HCT116 (cell line): ENCODE results near the gene UMAD1. TPM values are rescaled to one million over a fixed set of nuclear protein-coding genes. Genes with fewer than 3 reads are reported as not detected.

Experiments used
- ATAC-seq: fragments of 200-7000 bp; cut with Tn5 transposase; 2 replicates; pipeline ENCODE4 v1.9.1; 2020; ENCODE audit warnings: mild to moderate bottlenecking, moderate library complexity
- BruUV-seq: library from RNA; stranded (reverse); fragments of 400-500 nt; replicated peaks from 2 replicates; lab custom pipeline; 2021; lab: Mats Ljungman, UMichigan
- CTCF ChIA-PET: fragments of 300-600 bp; sonication (Branson Sonifier 250); formaldehyde crosslinking; loops from one replicate; lab custom pipeline; 2021; ENCODE audit warnings: antibody characterized with exemption; lab: Charles Lee
- POLR2A ChIA-PET: fragments of 300-600, 350-600 bp; sonication (Branson Sonifier 250); formaldehyde crosslinking; loops from one replicate; lab custom pipeline; 2021; ENCODE audit warnings: antibody characterized with exemption; lab: Charles Lee
- RAD21 ChIA-PET, 2 experiments: fragments of 300-600 bp; sonication (Branson Sonifier 250); formaldehyde crosslinking; loops; one replicate each; lab custom pipeline; 2023; ENCODE audit warnings: low total read pairs in 2 of 2; ENCODE audit not compliant: uncharacterized antibody in 2 of 2, unreplicated experiment in 2 of 2, low non-redundant PET in 1 of 2; lab: Charles Lee
- DNase-seq: peaks from one replicate; pipeline ENCODE4 v3.0.0-alpha.2; 2010; ENCODE audit warnings: low read depth, low spot score
- H2AFZ ChIP-seq: fragments of 200-600 bp; shearing (Covaris generic), sonication (generic); 2 replicates; pipeline ENCODE4 v1.6.1; 2017; ENCODE audit warnings: low read depth, mixed run types, mixed read lengths, antibody characterized with exemption, low read length; ENCODE audit not compliant: poor library complexity, severe bottlenecking
- H3K27ac ChIP-seq: 2 replicates; pipeline ENCODE4 v1.5.1; 2012; ENCODE audit warnings: low read depth, low read length
- H3K27me3 ChIP-seq: fragments of 200-600 bp; sonication (generic); 2 replicates; pipeline ENCODE4 v1.6.1; 2016; ENCODE audit warnings: mixed run types, low read length, mixed read lengths; ENCODE audit not compliant: insufficient read depth
- H3K36me3 ChIP-seq, 2 experiments: fragments of 200-500 bp in 1 of 2; fragments of 200-600 bp in 1 of 2; sonication (Bioruptor generic) in 1 of 2; sonication (generic) in 1 of 2; 2 replicates each; pipeline versions ENCODE4 v1.5.1 to v1.6.1; 2014 to 2016; ENCODE audit warnings: low read length in 2 of 2, inconsistent platforms in 1 of 2, mixed read lengths in 1 of 2, mixed run types in 1 of 2; ENCODE audit not compliant: insufficient read depth in 2 of 2, control insufficient read depth in 1 of 2
- H3K4me1 ChIP-seq, 2 experiments: fragments of 200-600 bp in 1 of 2; sonication (generic) in 1 of 2; 2 replicates each; pipeline versions ENCODE4 v1.5.1 to v1.6.1; 2012 to 2017; ENCODE audit warnings: low read length in 2 of 2, inconsistent platforms in 1 of 2, mild to moderate bottlenecking in 1 of 2, mixed read lengths in 1 of 2, mixed run types in 1 of 2, moderate library complexity in 1 of 2; ENCODE audit not compliant: insufficient read depth in 2 of 2, control insufficient read depth in 1 of 2
- H3K4me2 ChIP-seq: fragments of 200-600 bp; sonication (generic); 2 replicates; pipeline ENCODE4 v1.6.1; 2017; ENCODE audit warnings: mixed run types, low read length, mixed read lengths
- H3K4me3 ChIP-seq, 2 experiments: fragments of 200-600 bp in 1 of 2; sonication (generic) in 1 of 2; replicated peaks in 1 of 2; 2 replicates each; pipeline ENCODE4 v1.5.1; 2011 to 2016; ENCODE audit warnings: low read length in 2 of 2, control low read depth in 1 of 2, low read depth in 1 of 2, mild to moderate bottlenecking in 1 of 2, mixed read lengths in 1 of 2, mixed run types in 1 of 2
- H3K79me2 ChIP-seq: fragments of 200-600 bp; sonication (generic); 2 replicates; pipeline ENCODE4 v1.6.1; 2017; ENCODE audit warnings: mild to moderate bottlenecking, mixed run types, low read length, moderate library complexity, mixed read lengths; ENCODE audit not compliant: insufficient read depth
- H3K9ac ChIP-seq: fragments of 200-600 bp; sonication (generic); 2 replicates; pipeline ENCODE4 v1.6.1; 2016; ENCODE audit warnings: low read length, mixed read lengths
- H3K9me2 ChIP-seq: fragments of 200-600 bp; sonication (generic), shearing (Covaris generic); 2 replicates; pipeline ENCODE4 v1.6.1; 2017; ENCODE audit warnings: mixed run types, mild to moderate bottlenecking, moderate library complexity; ENCODE audit not compliant: insufficient read depth
- H3K9me3 ChIP-seq, 2 experiments: fragments of 200-500 bp in 1 of 2; fragments of 200-600 bp in 1 of 2; sonication (Bioruptor generic) in 1 of 2; sonication (generic) in 1 of 2; 2 replicates each; pipeline ENCODE4 v1.6.1; 2014 to 2017; ENCODE audit warnings: low read length in 2 of 2, mixed read lengths in 2 of 2, inconsistent platforms in 1 of 2, low read depth in 1 of 2, mild to moderate bottlenecking in 1 of 2, mixed run types in 1 of 2, moderate library complexity in 1 of 2; ENCODE audit not compliant: control insufficient read depth in 1 of 2, insufficient read depth in 1 of 2
- H4K20me1 ChIP-seq: fragments of 200-600 bp; sonication (generic), shearing (Covaris generic); 2 replicates; pipeline ENCODE4 v1.6.1; 2017; ENCODE audit warnings: mixed run types, mild to moderate bottlenecking, moderate library complexity; ENCODE audit not compliant: insufficient read depth
- EGR1 ChIP-seq: IDR thresholded peaks from 2 replicates; pipeline ENCODE4 v1.6.1; 2012; ENCODE audit warnings: low read depth
- ELF1 ChIP-seq: IDR thresholded peaks from 2 replicates; pipeline ENCODE4 v1.6.1; 2012; ENCODE audit warnings: low read depth, borderline replicate concordance
- EZH2 ChIP-seq: fragments of 200-600 bp; sonication (generic); IDR thresholded peaks from 2 replicates; pipeline ENCODE4 v1.6.1; 2017; ENCODE audit warnings: antibody characterized with exemption, mixed run types
- EZH2phosphoT487 ChIP-seq: fragments of 200-600 bp; IDR thresholded peaks from 2 replicates; pipeline ENCODE4 v1.6.1; 2018; ENCODE audit warnings: antibody characterized with exemption, borderline replicate concordance
- FOSL1 ChIP-seq: IDR thresholded peaks from 2 replicates; pipeline ENCODE4 v1.6.1; 2012; ENCODE audit warnings: low read depth
- POLR2A ChIP-seq: IDR thresholded peaks from 2 replicates; pipeline ENCODE4 v1.7.0; 2011; ENCODE audit warnings: borderline replicate concordance; ENCODE audit not compliant: insufficient read depth, insufficient read length; ENCODE audit errors: extremely low read depth
- POLR2AphosphoS5 ChIP-seq: IDR thresholded peaks from 2 replicates; pipeline ENCODE4 v1.6.1; 2011; ENCODE audit warnings: mild to moderate bottlenecking, low read depth, low read length, moderate library complexity
- intact Hi-C: fragments of 100-400 bp; cut with micrococcal nuclease; formaldehyde crosslinking; loops from 2 replicates; pipeline ENCODE4 v1.10.0; 2022
- total RNA-seq: library from RNA; stranded (reverse); gene quantifications from one replicate; pipeline ENCODE4 v1.2.1, GENCODE V29; 2021; ENCODE audit not compliant: unreplicated experiment
- TF ChIP-seq, protein P1 (sequence below), 3 experiments: fragments of 200-600 bp in 1 of 3; sonication (generic) in 1 of 3; IDR thresholded peaks in 2 of 3; conservative IDR thresholded peaks in 1 of 3; 2 replicates each; pipeline ENCODE4 v1.5.1; 2012 to 2017; ENCODE audit warnings: low read depth in 2 of 3, low read length in 2 of 3, antibody characterized with exemption in 1 of 3, borderline replicate concordance in 1 of 3, control low read depth in 1 of 3, mild to moderate bottlenecking in 1 of 3, mixed read lengths in 1 of 3, mixed run types in 1 of 3, moderate library complexity in 1 of 3; ENCODE audit not compliant: insufficient read depth in 1 of 3

The UMAD1 gene
- total RNA-seq, 1 experiment from 2014 or later = 12.7 TPM

GRCh38 chr7:7861211-7861633 is 220.7 kb downstream of the UMAD1 start (continued):
- no peak for TF ChIP-seq POLR2A
- TF ChIP-seq, all 23 proteins: peak for 4

DNA sequence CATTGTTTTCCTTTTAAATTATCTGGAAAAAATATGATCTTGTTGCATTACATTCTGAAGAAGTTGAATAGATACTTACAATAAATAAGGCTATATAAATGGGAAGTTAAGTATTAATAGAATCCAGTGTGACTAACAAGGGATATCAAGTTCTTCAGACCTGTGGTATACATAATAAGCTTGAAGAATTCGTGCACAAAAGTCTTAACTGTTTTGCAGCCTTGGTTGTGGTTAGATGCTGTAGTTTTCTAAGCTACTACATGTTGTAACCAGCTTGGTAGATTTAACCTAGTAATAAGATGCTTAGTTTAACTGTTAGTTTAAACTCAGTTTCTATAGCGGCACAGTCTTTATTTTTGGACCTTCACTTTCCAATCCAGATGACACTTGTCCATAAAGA is 221.8 kb downstream of the UMAD1 start:
- Histone ChIP-seq H3K27ac (no peak overlapping the region), H4K20me1 (no peaks in the 10 kb centered on the region), H3K9me3 (no peaks in the 10 kb centered on the region), H2AFZ (no peak overlapping the region), H3K79me2 (no peaks in the 10 kb centered on the region), H3K9me2 (no peaks in the 10 kb centered on the region), H3K4me2 (no peak overlapping the region), H3K4me3 (no peak overlapping the region), H3K9ac (no peak overlapping the region), H3K27me3 (no peaks in the 10 kb centered on the region), H3K4me1 (peaks cover 0 to 12% of the 10 kb centered on the region in 2 experiments; a peak in 2 of 4 replicates), H3K36me3 (no peaks in the 10 kb centered on the region)
- no TSS peak for BruUV-seq
- no peak for ATAC-seq
- ChIA-PET RAD21 (no interaction called here), CTCF (no interaction called here), POLR2A (no interaction called here)
- no peak for DNase-seq
- intact Hi-C loops = no loop called here
- TF ChIP-seq EZH2phosphoT487 = no peak
- no peak for TF ChIP-seq ELF1
- TF ChIP-seq FOSL1 = no peak
- TF ChIP-seq, protein P1, sequence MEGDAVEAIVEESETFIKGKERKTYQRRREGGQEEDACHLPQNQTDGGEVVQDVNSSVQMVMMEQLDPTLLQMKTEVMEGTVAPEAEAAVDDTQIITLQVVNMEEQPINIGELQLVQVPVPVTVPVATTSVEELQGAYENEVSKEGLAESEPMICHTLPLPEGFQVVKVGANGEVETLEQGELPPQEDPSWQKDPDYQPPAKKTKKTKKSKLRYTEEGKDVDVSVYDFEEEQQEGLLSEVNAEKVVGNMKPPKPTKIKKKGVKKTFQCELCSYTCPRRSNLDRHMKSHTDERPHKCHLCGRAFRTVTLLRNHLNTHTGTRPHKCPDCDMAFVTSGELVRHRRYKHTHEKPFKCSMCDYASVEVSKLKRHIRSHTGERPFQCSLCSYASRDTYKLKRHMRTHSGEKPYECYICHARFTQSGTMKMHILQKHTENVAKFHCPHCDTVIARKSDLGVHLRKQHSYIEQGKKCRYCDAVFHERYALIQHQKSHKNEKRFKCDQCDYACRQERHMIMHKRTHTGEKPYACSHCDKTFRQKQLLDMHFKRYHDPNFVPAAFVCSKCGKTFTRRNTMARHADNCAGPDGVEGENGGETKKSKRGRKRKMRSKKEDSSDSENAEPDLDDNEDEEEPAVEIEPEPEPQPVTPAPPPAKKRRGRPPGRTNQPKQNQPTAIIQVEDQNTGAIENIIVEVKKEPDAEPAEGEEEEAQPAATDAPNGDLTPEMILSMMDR (IDR thresholded peaks at IDR 0.05 in 2 of 3, conservative IDR thresholded peaks at IDR 0.05 in 1 of 3; ENCODE audit: borderline replicate concordance in 1 of 3, insufficient read depth in 1 of 3, low read depth in 2 of 3, low read length in 2 of 3) = no peak
- TF ChIP-seq EZH2 = no peak
- TF ChIP-seq POLR2A = no peak
- TF ChIP-seq EGR1 = no peak
- no peak for TF ChIP-seq POLR2AphosphoS5
